SK-N-SH treated with all-trans-retinoic acid at 6 μM for 48 hours (cell line): ENCODE results near the gene KLHDC8B.
A peak's percentile ranks its signal among the peaks of the same experiment; 100 is the strongest.

Experiments
- ATAC-seq: fragments of 200-7000 bp; cut with Tn5 transposase; 3 replicates; pipeline ENCODE4 v1.9.1; 2020; ENCODE audit warnings: mild to moderate bottlenecking, moderate library complexity
- ARNTL ChIP-seq: fragments of 450-650 bp; formaldehyde crosslinking; IDR thresholded peaks from 2 replicates; pipeline ENCODE4 v1.5.0; 2020; ENCODE audit warnings: low read depth, mild to moderate bottlenecking, moderate library complexity, borderline replicate concordance
- BACH2 ChIP-seq: fragments of 250-450 bp; sonication (Bioruptor Pico); IDR thresholded peaks from 2 replicates; pipeline ENCODE4 v1.9.0; 2021; ENCODE audit warnings: mild to moderate bottlenecking, borderline replicate concordance
- CSDC2 ChIP-seq: fragments of 250-450 bp; sonication (Bioruptor Pico); IDR thresholded peaks from 2 replicates; pipeline ENCODE4 v1.5.0; 2020; ENCODE audit warnings: mild to moderate bottlenecking, moderate library complexity
- ESRRG ChIP-seq: fragments of 250-450 bp; sonication (Bioruptor Pico); IDR thresholded peaks from 2 replicates; pipeline ENCODE4 v1.6.1; 2021; ENCODE audit warnings: mild to moderate bottlenecking
- GLIS3 ChIP-seq: fragments of 250-450 bp; sonication (Bioruptor Pico); IDR thresholded peaks from 2 replicates; pipeline ENCODE4 v1.5.0; 2020; ENCODE audit warnings: mild to moderate bottlenecking, moderate library complexity
- ISL1 ChIP-seq: fragments of 250-450 bp; sonication (Bioruptor Pico); IDR thresholded peaks from 2 replicates; pipeline ENCODE4 v2.1.2; 2022; ENCODE audit warnings: mild to moderate bottlenecking, moderate library complexity
- OSR1 ChIP-seq: fragments of 250-450 bp; sonication (Bioruptor Pico); IDR thresholded peaks from 2 replicates; pipeline ENCODE4 v1.8.0; 2022; ENCODE audit warnings: moderate library complexity, mild to moderate bottlenecking, inconsistent platforms
- PPARA ChIP-seq: fragments of 250-450 bp; sonication (Bioruptor Pico); IDR thresholded peaks from 2 replicates; pipeline ENCODE4 v1.5.0; 2020; ENCODE audit warnings: mild to moderate bottlenecking, borderline replicate concordance
- RARB ChIP-seq: fragments of 250-450 bp; sonication (Bioruptor Pico); IDR thresholded peaks from 2 replicates; pipeline ENCODE4 v1.8.0; 2021; ENCODE audit warnings: mild to moderate bottlenecking, moderate library complexity
- SNAI2 ChIP-seq: fragments of 250-450 bp; sonication (Bioruptor Pico); IDR thresholded peaks from 2 replicates; pipeline ENCODE4 v1.5.0; 2020; ENCODE audit warnings: mild to moderate bottlenecking, moderate library complexity
- TCF4 ChIP-seq: fragments of 250-450 bp; sonication (Bioruptor Pico); IDR thresholded peaks from 2 replicates; pipeline ENCODE4 v1.8.0; 2021; ENCODE audit warnings: mild to moderate bottlenecking, moderate library complexity, borderline replicate concordance
- TOX ChIP-seq: fragments of 250-450 bp; sonication (Bioruptor Pico); IDR thresholded peaks from 2 replicates; pipeline ENCODE4 v1.8.0; 2021; ENCODE audit warnings: mild to moderate bottlenecking, moderate library complexity, borderline replicate concordance
- ZC3H10 ChIP-seq: fragments of 250-450 bp; sonication (Bioruptor Pico); IDR thresholded peaks from 2 replicates; pipeline ENCODE4 v1.5.1; 2021; ENCODE audit warnings: mild to moderate bottlenecking, moderate library complexity
- ZFP3 ChIP-seq: fragments of 250-450 bp; sonication (Bioruptor Pico); IDR thresholded peaks from 2 replicates; pipeline ENCODE4 v1.5.0; 2020; ENCODE audit warnings: mild to moderate bottlenecking, moderate library complexity
- ZFP30 ChIP-seq: fragments of 450-650 bp; formaldehyde crosslinking; IDR thresholded peaks from 2 replicates; pipeline ENCODE4 v1.5.0; 2022; ENCODE audit warnings: mild to moderate bottlenecking, moderate library complexity
- ZNF565 ChIP-seq: fragments of 450-650 bp; formaldehyde crosslinking; conservative IDR thresholded peaks from 2 replicates; pipeline ENCODE4 v1.5.0; 2020; ENCODE audit warnings: low read depth, mild to moderate bottlenecking, moderate library complexity
- ZNF70 ChIP-seq: fragments of 450-650 bp; formaldehyde crosslinking; IDR thresholded peaks from 2 replicates; pipeline ENCODE4 v1.5.0; 2020; ENCODE audit warnings: mild to moderate bottlenecking, moderate library complexity
- ZNF8 ChIP-seq: fragments of 450-650 bp; formaldehyde crosslinking; IDR thresholded peaks from 2 replicates; pipeline ENCODE4 v1.5.0; 2020; ENCODE audit warnings: mild to moderate bottlenecking, moderate library complexity
- TF ChIP-seq, protein P1 (sequence below): fragments of 250-450 bp; sonication (Bioruptor Pico); IDR thresholded peaks from 2 replicates; pipeline ENCODE4 v1.8.0; 2021; ENCODE audit warnings: low read depth, mild to moderate bottlenecking, moderate library complexity, borderline replicate concordance
- TF ChIP-seq, protein P2 (sequence below): fragments of 250-450 bp; sonication (Bioruptor Pico); IDR thresholded peaks from 2 replicates; pipeline ENCODE4 v1.8.0; 2020; ENCODE audit warnings: mild to moderate bottlenecking, moderate library complexity, borderline replicate concordance
- TF ChIP-seq, protein P3 (sequence below): fragments of 250-450 bp; sonication (Bioruptor Pico); IDR thresholded peaks from 2 replicates; pipeline ENCODE4 v1.5.1; 2020; ENCODE audit warnings: low read depth, mild to moderate bottlenecking, moderate library complexity
- TF ChIP-seq, protein P4 (sequence below): fragments of 250-450 bp; sonication (Bioruptor Pico); IDR thresholded peaks from 2 replicates; pipeline ENCODE4 v1.5.0; 2020; ENCODE audit warnings: mild to moderate bottlenecking, moderate library complexity
- TF ChIP-seq, protein P5 (sequence below): fragments of 250-450 bp; sonication (Bioruptor Pico); IDR thresholded peaks from 2 replicates; pipeline ENCODE4 v1.5.1; 2021; ENCODE audit warnings: mild to moderate bottlenecking, moderate library complexity

The KLHDC8B gene

DNA sequence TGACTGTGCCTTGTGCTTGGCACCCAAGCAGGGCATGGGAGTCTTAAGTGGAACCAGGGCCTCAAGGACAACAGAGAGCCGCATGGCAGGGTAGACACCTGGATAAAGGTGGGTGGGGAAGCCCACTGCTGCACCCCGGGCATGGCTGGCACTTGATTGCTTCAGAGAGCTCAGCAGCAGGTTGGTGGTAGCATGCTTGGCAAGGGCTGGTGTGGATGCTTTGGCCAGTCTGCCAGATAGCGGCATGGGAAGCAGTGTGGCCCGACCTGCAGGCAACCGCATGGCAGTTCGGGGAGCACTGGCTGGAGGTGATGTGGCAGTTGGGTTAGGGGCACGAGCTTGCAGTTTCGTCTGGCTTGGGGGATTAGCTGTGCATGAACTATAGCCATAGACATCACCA is 7.8 kb upstream of the KLHDC8B start:
- TF ChIP-seq ZNF8 (no peak), ISL1 (CRISPR knock-in tag) (no peak), TCF4 (no peak), SNAI2 (no peak), ESRRG (no peak), ZFP30 (CRISPR knock-in tag) (no peak), GLIS3 (no peak), ZNF565 (no peak), CSDC2 (CRISPR knock-in tag) (no peak), ZFP3 (CRISPR knock-in tag) (no peak), ZNF70 (CRISPR knock-in tag) (no peak), PPARA (CRISPR knock-in tag) (no peak), ZC3H10 (no peak), BACH2 (CRISPR knock-in tag) (no peak), RARB (CRISPR knock-in tag) (no peak), OSR1 (CRISPR knock-in tag) (no peak)
- TF ChIP-seq, protein P1, sequence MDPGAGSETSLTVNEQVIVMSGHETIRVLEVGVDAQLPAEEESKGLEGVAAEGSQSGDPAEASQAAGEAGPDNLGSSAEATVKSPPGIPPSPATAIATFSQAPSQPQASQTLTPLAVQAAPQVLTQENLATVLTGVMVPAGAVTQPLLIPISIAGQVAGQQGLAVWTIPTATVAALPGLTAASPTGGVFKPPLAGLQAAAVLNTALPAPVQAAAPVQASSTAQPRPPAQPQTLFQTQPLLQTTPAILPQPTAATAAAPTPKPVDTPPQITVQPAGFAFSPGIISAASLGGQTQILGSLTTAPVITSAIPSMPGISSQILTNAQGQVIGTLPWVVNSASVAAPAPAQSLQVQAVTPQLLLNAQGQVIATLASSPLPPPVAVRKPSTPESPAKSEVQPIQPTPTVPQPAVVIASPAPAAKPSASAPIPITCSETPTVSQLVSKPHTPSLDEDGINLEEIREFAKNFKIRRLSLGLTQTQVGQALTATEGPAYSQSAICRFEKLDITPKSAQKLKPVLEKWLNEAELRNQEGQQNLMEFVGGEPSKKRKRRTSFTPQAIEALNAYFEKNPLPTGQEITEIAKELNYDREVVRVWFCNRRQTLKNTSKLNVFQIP (CRISPR knock-in tag) = no peak
- TF ChIP-seq, protein P2, sequence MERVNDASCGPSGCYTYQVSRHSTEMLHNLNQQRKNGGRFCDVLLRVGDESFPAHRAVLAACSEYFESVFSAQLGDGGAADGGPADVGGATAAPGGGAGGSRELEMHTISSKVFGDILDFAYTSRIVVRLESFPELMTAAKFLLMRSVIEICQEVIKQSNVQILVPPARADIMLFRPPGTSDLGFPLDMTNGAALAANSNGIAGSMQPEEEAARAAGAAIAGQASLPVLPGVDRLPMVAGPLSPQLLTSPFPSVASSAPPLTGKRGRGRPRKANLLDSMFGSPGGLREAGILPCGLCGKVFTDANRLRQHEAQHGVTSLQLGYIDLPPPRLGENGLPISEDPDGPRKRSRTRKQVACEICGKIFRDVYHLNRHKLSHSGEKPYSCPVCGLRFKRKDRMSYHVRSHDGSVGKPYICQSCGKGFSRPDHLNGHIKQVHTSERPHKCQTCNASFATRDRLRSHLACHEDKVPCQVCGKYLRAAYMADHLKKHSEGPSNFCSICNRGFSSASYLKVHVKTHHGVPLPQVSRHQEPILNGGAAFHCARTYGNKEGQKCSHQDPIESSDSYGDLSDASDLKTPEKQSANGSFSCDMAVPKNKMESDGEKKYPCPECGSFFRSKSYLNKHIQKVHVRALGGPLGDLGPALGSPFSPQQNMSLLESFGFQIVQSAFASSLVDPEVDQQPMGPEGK = no peak
- TF ChIP-seq, protein P3, sequence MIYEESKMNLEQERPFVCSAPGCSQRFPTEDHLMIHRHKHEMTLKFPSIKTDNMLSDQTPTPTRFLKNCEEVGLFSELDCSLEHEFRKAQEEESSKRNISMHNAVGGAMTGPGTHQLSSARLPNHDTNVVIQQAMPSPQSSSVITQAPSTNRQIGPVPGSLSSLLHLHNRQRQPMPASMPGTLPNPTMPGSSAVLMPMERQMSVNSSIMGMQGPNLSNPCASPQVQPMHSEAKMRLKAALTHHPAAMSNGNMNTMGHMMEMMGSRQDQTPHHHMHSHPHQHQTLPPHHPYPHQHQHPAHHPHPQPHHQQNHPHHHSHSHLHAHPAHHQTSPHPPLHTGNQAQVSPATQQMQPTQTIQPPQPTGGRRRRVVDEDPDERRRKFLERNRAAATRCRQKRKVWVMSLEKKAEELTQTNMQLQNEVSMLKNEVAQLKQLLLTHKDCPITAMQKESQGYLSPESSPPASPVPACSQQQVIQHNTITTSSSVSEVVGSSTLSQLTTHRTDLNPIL (CRISPR knock-in tag) = no peak
- TF ChIP-seq, protein P4, sequence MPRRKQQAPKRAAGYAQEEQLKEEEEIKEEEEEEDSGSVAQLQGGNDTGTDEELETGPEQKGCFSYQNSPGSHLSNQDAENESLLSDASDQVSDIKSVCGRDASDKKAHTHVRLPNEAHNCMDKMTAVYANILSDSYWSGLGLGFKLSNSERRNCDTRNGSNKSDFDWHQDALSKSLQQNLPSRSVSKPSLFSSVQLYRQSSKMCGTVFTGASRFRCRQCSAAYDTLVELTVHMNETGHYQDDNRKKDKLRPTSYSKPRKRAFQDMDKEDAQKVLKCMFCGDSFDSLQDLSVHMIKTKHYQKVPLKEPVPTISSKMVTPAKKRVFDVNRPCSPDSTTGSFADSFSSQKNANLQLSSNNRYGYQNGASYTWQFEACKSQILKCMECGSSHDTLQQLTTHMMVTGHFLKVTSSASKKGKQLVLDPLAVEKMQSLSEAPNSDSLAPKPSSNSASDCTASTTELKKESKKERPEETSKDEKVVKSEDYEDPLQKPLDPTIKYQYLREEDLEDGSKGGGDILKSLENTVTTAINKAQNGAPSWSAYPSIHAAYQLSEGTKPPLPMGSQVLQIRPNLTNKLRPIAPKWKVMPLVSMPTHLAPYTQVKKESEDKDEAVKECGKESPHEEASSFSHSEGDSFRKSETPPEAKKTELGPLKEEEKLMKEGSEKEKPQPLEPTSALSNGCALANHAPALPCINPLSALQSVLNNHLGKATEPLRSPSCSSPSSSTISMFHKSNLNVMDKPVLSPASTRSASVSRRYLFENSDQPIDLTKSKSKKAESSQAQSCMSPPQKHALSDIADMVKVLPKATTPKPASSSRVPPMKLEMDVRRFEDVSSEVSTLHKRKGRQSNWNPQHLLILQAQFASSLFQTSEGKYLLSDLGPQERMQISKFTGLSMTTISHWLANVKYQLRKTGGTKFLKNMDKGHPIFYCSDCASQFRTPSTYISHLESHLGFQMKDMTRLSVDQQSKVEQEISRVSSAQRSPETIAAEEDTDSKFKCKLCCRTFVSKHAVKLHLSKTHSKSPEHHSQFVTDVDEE = no peak
- ATAC-seq = no peak

DNA sequence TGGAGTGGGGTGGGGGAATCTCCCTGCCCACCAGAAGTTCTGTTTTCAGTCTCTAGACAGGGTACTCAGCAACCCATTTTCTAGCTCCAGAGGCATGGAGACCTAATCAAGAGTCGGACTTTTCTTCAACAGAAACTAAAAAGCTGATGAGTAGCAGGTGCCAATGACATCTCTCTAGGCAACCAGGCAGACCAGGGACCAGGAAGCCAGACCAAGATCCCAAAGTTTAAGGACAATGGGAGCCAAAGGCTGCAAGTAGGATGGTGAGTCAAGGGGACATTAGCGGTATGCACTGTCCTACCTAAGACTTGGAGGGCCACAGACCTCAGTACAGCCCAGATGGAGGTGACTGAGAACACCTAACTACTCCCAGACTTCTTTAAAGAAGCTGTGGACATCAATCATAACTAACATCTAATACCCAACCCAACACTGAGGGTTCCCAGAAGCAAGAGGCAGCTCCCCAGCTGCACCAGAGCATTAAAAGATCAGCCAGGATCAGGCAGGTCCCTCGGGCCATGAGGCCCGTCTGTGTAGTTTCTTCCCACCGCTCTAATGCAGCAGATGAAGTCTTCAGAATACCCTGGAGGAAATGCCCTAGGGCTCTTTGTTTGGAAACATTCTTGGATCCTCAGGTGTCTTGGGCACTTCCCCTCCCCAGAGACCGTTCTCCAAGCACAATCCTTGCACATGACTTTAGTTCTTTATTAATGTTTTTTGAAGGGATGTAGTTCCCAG is 6.2 kb upstream of the KLHDC8B start:
- TF ChIP-seq PPARA (CRISPR knock-in tag) (no peak), TCF4 (no peak), ZNF70 (CRISPR knock-in tag) (no peak), GLIS3 (no peak), SNAI2 (no peak), ZC3H10 (no peak), ARNTL (CRISPR knock-in tag) (no peak), CSDC2 (CRISPR knock-in tag) (no peak), ISL1 (CRISPR knock-in tag) (no peak), ZNF8 (no peak), TOX (CRISPR knock-in tag) (no peak), ZFP30 (CRISPR knock-in tag) (no peak)
- TF ChIP-seq, protein P2 = no peak
- TF ChIP-seq, protein P4 = no peak
- TF ChIP-seq, protein P5, sequence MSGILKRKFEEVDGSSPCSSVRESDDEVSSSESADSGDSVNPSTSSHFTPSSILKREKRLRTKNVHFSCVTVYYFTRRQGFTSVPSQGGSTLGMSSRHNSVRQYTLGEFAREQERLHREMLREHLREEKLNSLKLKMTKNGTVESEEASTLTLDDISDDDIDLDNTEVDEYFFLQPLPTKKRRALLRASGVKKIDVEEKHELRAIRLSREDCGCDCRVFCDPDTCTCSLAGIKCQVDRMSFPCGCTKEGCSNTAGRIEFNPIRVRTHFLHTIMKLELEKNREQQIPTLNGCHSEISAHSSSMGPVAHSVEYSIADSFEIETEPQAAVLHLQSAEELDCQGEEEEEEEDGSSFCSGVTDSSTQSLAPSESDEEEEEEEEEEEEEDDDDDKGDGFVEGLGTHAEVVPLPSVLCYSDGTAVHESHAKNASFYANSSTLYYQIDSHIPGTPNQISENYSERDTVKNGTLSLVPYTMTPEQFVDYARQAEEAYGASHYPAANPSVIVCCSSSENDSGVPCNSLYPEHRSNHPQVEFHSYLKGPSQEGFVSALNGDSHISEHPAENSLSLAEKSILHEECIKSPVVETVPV (CRISPR knock-in tag) = no peak
- TF ChIP-seq, protein P1 (CRISPR knock-in tag) = no peak
- TF ChIP-seq, all 23 proteins: peak for 0
- peak; percentile 9; the same call in 1 of the 3 replicates for ATAC-seq
